NCI-H146 (cell line): ENCODE results near the gene CCM2.
A peak's percentile ranks its signal among the peaks of the same experiment; 100 is the strongest.

ENCODE experiments used
- DNase-seq: peaks from one replicate; lab custom pipeline; 2025; lab: John Stamatoyannopoulos, UW

The CCM2 gene

DNA sequence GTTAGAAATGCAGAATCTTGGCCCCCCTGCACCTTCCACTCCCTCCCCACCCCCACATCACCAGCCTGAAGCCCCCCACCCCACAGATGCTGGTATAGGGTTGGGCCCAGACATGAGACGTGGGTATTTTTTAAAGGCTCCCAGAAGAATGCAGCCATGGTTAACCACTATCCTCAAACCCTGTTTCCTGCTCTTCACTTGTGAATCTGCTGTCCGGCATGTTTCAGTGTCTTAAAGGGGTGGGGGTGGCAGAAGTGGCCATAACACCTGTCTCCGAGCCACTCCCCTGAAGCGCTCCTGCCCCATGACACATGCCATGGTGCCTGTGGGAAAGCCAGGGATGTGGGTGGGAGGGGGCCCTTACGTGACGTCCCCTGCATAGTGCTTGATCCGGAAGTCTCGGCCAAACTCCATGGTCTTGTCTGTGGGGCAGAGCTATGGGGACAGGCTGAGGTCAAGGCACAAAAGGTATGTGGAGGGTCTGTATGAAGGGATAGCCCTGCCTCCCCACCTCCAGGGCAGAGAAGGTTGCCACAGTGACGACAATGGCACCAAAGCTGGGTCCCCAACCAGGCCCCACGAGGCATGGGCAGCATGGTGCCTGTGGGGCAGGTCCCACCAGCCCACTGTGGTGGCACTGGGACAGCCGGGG lies 30.8 kb upstream of the CCM2 start:
- DNase-seq: no peak

DNA sequence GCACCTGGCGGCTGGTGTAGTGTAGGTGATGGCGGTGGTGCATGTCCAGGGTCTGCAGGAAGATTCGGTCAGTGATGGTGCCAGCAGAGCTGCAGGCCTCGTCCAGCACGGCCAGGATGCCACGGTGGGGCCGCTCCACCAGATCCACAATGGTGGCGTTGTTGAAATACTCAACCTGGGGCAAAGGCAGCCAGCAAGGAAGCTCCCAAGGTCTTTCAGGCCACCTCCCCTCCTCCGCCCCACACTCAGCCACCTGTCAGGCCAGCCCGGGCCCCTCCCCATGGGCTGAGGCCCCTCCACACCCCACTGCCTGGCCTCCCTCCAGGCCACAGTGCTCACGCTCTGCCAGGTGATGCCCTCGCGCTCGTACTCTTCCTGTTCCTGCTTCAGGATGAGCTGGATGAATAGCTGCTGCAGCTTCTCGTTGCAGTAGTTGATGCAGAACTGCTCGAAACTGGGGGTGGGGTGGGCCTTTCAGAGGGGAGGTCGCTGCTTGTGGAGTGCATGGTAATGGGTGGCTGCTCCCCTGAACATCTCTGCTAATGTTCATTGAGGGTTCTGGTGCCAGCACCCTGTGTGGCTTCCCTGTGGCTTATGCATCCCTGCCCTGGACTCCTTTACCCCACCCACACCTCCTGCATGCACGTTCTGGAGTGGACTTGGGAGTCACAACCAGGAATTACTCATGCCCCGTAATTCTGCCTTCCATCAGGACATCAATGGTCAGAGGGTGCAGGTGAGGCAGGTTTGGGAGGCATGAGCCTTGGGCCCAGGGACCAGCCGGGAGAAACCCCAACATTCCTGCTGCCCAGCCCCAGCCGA lies 30.1 kb upstream of the CCM2 start:
- DNase-seq: peak; percentile 15

DNA sequence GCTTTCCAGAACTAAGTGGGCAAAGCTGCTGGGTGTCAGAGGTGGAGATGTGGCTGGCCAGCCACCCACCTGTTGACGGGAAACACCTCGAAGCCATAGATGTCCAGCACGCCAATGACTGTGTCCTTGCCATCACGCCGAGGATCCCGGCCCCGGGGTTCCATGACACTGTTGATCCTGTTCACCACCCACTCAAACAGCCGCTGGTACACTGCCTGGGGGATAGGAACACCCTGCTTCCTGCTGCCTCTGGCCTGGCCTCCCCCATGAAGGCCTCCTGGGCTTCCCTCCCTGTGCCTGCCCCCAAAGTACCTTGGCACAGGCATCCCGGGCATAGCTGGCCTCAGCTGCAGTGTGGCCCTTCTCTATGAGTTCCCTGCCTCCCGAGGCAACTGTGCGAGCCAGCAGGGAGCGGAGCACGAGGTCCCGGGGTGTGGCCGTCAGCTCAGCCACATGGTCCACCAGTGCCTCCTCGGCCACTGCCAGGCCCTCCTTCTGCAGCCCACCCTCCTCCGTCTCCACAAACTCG lies 29.4 kb upstream of the CCM2 start:
- DNase-seq: no peak

DNA sequence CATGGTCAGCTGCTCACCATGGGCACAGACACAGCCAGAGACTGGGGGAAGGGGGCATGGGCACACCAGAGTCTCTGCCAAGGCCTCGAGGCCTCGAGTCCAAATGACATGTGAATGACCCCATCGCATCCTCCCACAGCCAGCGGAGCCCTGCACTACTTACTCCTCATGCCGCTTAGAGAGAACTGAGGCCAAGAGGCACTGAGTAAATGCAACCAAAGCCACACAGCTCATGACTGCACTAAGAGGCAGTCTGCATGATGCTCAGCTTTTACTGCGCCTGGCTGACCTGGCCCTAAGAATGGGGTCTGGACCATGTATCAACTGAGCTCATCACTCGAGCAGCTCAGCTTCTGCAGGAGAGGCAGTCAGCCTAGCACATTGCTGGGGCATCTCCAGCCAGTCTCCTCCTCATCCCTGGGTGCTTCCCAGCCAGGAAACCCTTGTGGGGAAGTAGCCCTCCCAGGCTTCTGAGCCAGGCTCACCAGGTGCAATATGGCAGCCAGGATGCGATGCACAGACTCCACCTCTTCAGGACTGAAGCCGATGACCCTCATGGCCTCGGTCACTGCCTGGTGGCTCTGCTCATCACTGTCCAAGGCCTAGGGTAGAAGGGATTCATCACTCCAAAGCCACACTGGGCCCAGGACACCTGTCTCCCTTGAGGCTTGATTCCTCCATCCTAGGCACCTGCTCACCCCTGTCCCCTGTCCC lies 28.7 kb upstream of the CCM2 start:
- no peak for DNase-seq

DNA sequence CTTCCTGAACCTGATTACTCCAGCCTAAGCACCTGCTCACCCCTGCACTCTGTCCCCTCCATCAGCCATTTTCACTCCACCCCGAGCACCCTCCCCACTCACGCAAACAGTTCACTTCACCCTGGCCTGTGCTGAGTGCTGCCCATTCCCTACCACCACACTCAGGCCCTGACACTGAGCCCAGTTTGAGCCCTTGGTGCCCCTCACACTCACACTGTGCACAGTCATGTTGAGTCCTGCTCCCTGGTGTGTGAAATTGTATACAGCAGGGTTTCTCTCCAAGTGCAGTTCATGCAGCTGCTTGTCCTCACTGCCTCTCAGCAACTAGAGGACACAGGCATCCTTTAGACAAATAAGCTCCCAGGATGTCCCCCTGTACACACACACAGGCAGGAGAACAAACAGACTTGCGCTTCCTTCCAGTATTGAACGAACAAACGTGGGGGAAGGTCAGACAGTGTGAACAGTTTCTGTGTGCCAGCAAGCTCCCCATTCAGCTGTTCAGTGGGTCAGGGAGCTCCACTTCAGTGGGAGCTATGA lies 28.0 kb upstream of the CCM2 start:
- DNase-seq: peak; percentile 82

DNA sequence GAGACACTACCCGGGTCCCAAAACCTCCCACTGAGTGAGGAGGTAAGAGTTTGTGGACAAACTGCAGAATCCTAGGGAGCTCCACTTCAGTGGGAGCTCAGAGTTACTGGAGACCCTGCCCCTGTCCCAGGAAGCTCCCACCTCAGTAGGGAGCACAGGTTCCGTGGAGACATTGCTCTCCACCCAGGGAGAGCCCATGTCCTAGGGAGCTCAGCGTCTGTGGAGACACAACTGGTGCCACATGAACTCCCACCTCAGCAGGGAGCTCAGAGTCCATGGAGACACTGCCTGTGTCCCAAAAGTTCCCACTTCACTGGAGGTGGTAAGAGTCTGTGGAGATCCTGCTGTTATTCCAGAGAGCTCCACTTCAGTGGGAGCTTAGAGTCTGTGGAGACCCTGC lies 27.4 kb upstream of the CCM2 start:
- no peak for DNase-seq

DNA sequence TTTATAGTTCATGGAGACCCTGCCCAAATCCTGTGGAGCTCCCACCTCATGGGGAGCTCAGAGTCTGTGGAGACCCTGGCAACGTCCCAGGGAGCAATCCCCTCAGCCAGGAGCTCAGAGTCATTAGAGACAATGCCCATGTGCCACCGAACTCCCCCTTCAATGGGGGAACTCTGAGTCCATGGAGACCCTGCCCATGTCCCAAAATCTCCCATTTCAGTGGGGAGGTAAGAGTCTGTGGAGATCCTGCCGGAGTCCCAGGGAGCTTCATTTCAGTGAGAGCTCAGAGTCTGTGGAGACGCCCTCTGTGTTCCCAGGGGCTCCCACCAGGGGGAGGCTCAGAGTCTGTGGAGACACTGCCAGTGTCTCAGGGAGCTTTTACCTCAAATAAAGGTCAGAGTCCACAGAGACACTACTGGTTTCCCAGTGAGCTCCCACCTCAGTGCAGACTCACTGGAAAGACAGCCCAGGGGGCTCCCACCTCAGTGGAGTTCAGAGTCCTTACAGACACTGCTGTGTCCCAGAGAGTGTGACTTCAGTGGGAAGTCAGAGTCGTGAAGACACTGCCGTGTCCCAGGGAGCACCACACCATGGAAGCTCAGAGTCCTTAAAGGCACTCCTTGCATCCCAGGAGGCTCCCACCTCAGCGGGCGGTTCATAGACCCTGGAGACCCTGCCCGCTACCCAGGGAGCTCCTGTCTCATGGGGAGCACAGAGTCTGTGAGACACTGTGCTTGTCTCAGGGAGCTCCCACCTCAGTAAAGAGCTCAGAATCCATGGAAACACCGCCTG lies 26.2 kb upstream of the CCM2 start:
- DNase-seq: no peak

DNA sequence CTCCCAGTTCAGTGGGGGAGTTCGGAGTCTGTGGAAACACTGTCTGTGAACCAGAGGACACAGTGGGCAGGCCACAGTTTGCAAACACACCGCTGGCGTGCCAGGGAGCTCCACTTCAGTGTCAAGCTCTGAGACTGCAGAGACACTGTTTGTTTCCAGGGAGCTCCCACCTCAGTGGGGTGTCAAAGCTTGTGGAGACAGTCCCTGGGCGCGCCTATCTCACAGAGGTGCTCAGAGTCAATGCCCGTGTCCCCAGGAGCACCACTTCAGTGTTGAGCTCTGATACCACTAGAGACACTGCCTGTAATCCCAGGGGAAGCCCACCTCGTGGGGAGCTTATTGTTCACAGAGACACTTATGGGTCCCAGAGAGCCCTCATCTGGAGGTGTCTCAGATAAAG lies 25.5 kb upstream of the CCM2 start:
- no peak for DNase-seq

DNA sequence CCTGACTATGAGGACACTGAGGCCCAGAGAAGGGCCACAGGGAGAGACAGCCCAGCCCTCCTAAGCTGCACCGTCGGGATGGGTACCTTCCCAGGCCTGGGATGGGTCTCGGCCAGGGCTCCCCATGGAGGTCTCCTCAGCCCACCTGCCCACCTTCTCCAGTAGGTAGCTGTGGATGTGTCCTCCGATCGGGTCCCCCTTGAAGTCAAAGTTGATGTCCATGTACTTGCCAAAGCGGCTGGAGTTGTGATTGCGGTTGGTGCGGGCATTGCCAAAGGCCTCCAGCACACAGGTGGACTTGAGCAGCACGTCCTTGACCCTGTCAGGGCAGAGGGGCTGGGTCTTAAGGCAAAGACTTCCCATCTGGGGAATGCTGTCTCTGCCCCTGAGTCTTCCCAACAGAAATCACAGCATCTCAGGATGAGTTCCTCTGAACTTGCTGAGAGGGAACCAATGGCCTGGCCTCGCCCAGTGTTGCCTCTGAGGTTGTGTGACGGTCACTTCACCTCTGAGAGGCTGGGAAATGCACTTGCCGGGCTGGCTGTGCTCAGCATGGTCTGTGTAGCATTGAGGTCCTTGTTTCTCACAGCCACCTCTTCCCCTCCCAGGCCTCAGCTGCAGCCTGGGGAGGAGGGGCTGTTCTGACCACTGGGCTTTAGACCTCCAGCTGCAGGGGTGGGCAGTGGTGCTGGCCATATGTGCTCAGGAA lies 24.5 kb upstream of the CCM2 start:
- DNase-seq: no peak

DNA sequence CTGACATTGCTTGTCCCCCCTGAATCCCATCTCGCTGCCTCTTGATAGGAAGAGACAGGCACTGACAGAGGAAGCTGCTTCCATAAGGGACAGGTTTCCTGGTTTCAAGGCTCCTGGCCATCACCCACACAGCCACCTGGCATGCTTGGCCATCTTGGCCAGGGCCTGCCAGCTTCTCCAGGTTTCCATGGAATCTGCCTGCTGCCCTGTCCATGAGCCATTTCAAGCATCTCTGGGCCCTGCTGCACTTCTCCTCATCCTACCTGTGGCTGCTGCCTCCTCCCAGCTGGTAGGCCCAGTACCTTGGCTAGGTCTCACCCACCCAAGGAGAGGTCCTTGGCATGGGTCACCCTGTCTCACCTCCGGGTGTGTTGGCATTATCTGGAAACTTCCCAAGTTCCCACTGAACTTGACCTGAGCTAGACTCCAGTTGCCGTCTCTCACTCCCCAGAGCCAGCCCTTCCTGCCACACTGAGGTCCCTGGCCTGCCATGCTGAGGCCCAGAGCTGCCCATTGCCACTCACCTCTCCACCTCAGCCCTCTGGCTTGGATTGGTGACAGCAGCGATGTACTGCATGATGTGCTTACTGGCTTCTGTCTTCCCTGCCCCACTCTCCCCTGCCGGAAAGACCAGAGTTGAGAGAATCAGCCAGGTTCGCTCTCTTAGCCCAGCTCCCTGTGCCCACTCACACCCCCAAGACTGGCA lies 23.8 kb upstream of the CCM2 start:
- no peak for DNase-seq

DNA sequence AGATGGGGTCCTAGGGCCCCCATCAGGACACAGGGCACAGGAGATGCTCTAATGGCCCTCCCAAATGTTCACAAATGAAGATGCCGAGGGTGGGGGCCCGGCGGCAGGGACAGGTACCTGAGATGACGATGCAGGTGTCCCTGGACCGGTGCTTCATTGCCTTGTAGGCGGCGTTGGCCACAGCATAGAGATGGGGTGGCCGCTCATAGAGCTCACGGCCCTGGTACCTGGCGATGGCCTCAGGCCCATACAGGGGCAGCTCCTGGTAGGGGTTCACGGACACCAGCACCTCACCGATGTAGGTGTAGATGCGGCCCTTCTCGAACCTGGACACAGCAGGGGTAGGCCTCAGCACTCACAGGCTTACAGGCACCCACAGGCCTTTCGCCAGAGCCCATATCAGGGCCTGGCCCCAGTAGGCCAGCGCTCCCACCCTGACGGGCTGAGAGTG lies 23.2 kb upstream of the CCM2 start:
- DNase-seq: no peak

DNA sequence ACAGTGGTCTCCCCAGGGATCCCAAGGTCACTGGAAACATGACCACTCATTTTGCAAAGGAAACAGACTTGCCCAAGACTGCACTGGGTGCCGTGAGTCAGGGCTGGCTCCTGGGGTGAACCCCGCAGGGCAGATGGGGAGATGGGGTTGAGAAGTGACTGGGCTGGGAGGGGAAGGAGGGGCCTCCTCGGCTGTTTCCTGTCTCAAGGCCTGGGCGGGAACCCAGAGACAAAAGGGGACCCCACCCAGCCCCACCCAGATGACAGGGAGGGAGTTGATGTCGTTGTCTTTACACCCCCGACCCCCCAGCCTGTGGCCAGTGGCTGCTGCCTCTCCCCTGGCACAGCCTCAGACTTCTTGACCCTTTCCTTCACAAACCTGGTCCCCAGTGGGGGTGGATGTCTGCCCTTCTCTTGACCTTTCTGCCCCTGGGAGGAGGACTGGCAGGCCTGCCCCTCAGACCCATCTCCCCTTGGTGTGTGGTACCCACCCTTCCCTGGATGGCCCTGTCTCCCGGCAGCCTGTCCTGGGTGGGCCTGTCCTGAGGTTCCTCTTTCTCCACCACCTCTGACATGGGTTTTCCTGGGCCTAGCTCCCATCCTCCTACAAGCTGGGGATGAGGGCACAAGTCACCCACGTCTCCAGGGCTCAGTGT lies 22.6 kb upstream of the CCM2 start:
- DNase-seq: no peak

DNA sequence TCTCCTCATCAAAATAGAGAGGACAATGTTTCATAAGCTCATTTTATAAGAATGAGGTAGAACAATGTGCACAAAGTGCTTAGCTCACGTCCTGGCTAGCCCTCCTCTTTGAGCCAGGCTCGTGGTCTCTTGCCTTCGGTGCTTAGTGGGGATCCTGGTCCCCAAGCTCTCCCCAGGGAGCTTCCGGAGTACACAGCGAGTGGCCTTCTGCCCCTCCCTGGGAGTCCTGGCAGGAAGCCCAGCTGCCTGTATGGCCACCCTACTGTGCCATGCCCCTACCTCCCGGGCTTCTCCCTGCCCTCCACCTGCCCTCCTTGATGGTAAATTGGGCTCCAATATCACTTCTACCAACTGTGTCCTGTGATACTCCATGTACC lies 22.1 kb upstream of the CCM2 start:
- DNase-seq: peak; percentile 85

DNA sequence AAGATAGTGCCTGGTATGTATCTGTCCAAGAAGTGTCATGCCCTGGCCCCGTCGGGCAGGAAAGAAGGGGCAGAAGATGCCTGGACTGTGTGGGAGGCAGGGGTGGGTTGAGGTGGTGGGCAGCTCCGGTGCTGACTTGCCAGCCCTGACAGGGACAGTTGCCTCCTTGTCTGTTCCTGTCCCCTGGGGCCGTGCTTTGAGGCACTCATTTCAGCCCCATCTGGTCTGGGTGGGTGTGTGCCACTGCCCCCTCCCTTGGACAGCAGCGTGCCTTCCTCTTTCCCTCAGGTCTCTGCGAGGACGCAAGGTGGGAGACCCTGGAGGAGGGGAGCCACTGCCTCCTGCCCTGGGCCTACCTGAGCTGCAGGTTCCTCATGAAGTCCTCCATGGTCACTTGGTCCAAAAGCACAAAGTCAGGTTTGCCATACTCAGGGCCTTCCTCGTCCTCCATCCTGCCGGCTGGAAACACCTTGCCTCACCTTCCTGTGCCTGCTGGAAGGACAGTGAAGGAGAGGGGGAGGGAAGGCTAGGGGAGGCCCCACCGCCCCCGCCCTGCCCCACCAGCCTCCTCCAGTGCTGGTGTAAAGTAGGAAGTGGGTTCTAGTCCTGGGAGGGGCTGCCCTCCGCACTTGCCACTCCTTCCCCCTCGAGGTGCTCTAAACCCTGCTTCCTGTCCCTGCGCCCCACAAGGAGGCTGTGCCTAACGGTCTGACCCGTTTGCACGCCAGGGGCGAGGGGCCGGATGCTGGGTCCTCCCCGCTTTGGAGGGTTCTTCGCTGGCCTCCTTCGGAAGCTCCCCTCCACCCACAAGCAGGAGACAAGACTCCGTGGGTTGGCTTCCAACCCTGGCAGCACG lies 21.3 kb upstream of the CCM2 start, which contains the start of gene MYO1G:
Gene MYO1G (minus strand): TSS at position 505 of the 856 bp plus-strand sequence. CDS start 54 bp downstream, at position 451.
- no peak for DNase-seq

DNA sequence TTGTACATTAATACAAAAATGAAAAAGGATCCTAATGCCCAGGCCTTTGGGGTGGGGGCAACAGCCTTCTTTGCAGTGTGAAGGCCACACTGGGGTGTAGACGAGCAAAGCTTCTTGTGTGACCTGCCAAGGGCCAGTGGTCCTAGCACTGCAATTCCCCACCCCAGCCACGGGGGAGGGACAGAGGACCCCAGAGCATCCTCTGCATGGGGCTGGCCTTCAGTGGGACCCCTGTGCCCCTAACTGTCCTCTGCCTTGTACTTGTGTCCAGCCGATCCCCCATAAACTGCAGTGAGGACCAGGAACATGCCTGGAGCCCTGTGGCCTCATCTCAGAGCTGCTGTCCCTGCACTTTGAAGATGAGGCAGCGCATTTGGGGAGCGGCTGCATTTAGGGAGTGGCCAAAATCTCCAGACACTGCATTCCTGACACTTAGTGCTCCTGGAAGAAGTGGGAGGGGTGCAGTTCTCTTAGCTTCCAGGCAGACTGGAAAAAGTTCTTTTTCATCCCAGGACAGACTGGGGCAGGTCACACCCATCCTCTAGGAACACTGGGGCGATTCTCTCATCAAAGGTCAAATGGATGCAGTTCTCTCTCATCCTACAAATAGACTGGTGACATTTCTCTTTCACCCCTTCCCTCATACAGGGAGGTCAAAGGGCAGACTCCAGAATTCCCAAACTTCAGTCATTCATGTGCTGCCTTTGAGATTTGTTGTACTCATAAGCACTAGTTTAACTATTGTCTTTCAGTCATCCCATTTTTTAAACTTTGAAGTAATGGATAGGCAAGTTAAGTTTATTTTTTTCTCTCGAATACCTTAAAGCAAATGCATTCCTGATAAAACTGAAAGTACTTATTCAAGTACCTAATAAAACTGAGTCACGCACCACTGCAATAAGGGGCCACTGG lies 20.3 kb upstream of the CCM2 start:
- no peak for DNase-seq

DNA sequence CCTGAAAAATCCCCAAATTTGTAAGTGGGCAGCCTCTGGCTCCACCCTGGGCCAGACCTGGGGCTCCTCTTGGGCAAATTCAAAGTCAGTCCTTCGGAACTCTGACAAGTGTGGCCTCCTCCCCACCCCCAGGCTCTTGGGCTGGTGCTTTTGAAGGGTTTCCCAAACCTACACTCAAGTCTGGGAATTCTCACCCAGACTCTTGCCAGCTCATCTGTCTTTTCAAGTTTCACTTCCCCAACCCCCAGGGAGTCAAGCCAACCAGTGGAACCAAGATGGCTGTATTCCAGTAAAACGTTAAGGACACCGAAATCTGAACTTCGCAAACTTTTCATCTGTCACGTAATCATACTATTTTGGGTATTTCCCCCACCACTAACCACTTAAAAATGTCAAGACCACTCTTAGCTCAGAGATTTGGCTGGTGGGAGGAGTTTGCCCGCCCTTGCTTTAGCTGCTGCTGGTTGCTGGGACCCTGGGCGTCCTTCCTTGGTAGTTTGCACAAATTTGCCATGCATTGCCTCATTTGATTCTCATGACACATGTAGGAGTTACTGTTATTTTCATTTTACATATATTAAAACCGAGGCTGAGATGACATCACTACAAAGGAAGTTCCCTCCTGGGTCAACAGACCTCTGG lies 19.5 kb upstream of the CCM2 start:
- no peak for DNase-seq

DNA sequence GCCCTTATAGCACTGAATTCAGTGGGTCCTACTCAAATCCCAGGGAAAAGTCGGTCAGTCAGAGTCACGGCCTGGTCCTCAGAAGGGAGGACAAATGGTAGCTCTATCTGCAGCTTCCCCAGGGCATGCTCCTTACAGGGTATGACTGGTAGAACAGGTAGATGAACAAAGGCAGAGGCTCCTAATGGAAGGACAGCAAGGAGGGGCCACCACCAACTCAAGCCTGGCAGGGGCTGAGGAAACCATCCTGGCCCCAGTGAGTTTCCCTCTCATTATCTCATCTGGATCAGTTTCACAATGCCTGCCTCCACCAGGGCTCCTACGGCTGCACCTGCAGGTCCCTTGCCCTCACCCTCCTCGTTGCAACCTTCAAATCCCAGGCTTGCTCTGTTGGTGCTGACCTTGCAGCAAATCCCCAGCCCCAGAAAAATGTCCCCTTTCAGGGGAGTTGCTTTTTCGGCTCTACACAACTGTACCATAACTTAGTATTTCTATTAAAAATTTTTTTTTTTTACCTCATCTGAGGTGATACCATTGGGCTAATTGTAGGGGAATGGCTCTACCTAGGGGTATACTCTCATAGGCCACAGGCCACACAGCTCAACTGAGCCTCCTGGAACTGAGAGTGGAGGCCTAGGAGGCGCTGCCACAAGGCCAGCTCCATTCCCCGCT lies 18.8 kb upstream of the CCM2 start:
- no peak for DNase-seq
